Epithelial cell of esophagus (primary cell): ENCODE measurements around the gene CLDN11.

Source experiments
- DNase-seq: peaks from one replicate; pipeline ENCODE4 v3.0.0; 2010; ENCODE audit warnings: low read depth
- H3K4me3 ChIP-seq: 2 replicates; pipeline ENCODE4 v1.5.1; 2011; ENCODE audit warnings: mild to moderate bottlenecking, low read length, control low read depth
- CTCF ChIP-seq: IDR thresholded peaks from 2 replicates; pipeline ENCODE4 v1.5.1; 2011; ENCODE audit warnings: low read depth, mild to moderate bottlenecking, low read length, control low read depth, inconsistent platforms; ENCODE audit not compliant: insufficient read depth; ENCODE audit errors: missing control alignments

CLDN11 gene

GRCh38 chr3:170448584-170448983 lies 29.9 kb downstream of the CLDN11 start:
- no peak for TF ChIP-seq CTCF
- DNase-seq, result no peak
- H3K4me3 ChIP-seq, result no peak overlapping the region

GRCh38 chr3:170450039-170450438 lies 31.4 kb downstream of the CLDN11 start:
- no peak for DNase-seq
- no peak overlapping the region for H3K4me3 ChIP-seq
- no peak for TF ChIP-seq CTCF

GRCh38 chr3:170454509-170454908 lies 35.8 kb downstream of the CLDN11 start:
- TF ChIP-seq CTCF, result no peak
- no peak for DNase-seq
- H3K4me3 ChIP-seq, result no peak overlapping the region

- no peak for TF ChIP-seq CTCF
- peak; percentile 94 for DNase-seq
- H3K4me3 ChIP-seq, result no peak overlapping the region
These were observed 39.6 kb downstream of the CLDN11 start for GRCh38 chr3:170458285-170458684.

GRCh38 chr3:170463011-170463410 lies 44.3 kb downstream of the CLDN11 start:
- TF ChIP-seq CTCF, result no peak
- DNase-seq, result peak; percentile 43

GRCh38 chr3:170465955-170466354 lies 47.3 kb downstream of the CLDN11 start:
- TF ChIP-seq CTCF, result no peak
- no peak for DNase-seq
- H3K4me3 ChIP-seq, result no peak overlapping the region

More at GRCh38 chr3:170463011-170463410, 44.3 kb downstream of the CLDN11 start:
- no peak overlapping the region for H3K4me3 ChIP-seq

- DNase-seq, result no peak
- no peak overlapping the region for H3K4me3 ChIP-seq
- no peak for TF ChIP-seq CTCF
These were observed 48.3 kb downstream of the CLDN11 start for GRCh38 chr3:170467007-170467406.
